GM12878 (cell line): ENCODE data around the gene FOXP1. TPM values are rescaled to one million over a fixed set of nuclear protein-coding genes. Genes with fewer than 3 reads are reported as not detected.

Experiments
- ATAC-seq: fragments of 200-7000 bp; cut with Tn5 transposase; 3 replicates; pipeline ENCODE4 v1.9.1; 2020; ENCODE audit warnings: mild to moderate bottlenecking, moderate library complexity
- BruUV-seq: library from RNA; stranded (reverse); fragments of 400-500 nt; replicated peaks from 2 replicates; lab custom pipeline; 2021; lab: Mats Ljungman, UMichigan
- CTCF ChIA-PET: fragments of 300-600 bp; sonication (Branson Sonifier 250); formaldehyde crosslinking; extraction: SDS; loops from one replicate; lab custom pipeline; 2021; ENCODE audit warnings: inconsistent platforms; lab: Yijun Ruan, JAX
- POLR2A ChIA-PET: fragments of 350-600 bp; formaldehyde crosslinking; extraction: SDS; loops from one replicate; lab custom pipeline; 2021; ENCODE audit warnings: inconsistent platforms; lab: Charles Lee
- RAD21 ChIA-PET: fragments of 300-600 bp; sonication (Branson Sonifier 250); formaldehyde crosslinking; loops from one replicate; lab custom pipeline; 2023; ENCODE audit warnings: antibody characterized with exemption; ENCODE audit not compliant: unreplicated experiment; lab: Charles Lee
- SMC1A ChIA-PET: fragments of 300-600 bp; sonication (Branson Sonifier 250); formaldehyde crosslinking; loops from one replicate; lab custom pipeline; 2023; ENCODE audit not compliant: unreplicated experiment, uncharacterized antibody; lab: Charles Lee
- DNase-seq: peaks from one replicate; pipeline ENCODE4 v3.0.0-alpha.2; 2011; ENCODE audit warnings: low read depth, low spot score
- FAIRE-seq: peaks from 3 replicates; lab custom pipeline; 2011; peaks lifted over from hg19 to GRCh38; lab: Jason Lieb, UNC
- H2AFZ ChIP-seq: 2 replicates; pipeline ENCODE4 v1.6.0; 2011; ENCODE audit warnings: low read depth, low read length, control low read depth; ENCODE audit not compliant: control insufficient read depth
- H3K27ac ChIP-seq: 2 replicates; pipeline ENCODE4 v1.5.1; 2011; ENCODE audit warnings: control low read depth; ENCODE audit not compliant: control insufficient read depth, insufficient read depth
- H3K27me3 ChIP-seq, 2 experiments: replicated peaks in 1 of 2; 2 replicates each; pipeline versions ENCODE4 v1.6.0 to v1.6.1; 2011; ENCODE audit warnings: low read length in 1 of 2; ENCODE audit not compliant: control insufficient read depth in 2 of 2, insufficient read depth in 2 of 2
- H3K36me3 ChIP-seq, 2 experiments: 2 replicates each; pipeline ENCODE4 v1.5.1; 2011; ENCODE audit warnings: low read length in 1 of 2; ENCODE audit not compliant: control insufficient read depth in 2 of 2, insufficient read depth in 2 of 2
- H3K4me1 ChIP-seq: 2 replicates; pipeline ENCODE4 v1.6.1; 2011; ENCODE audit warnings: mild to moderate bottlenecking, low read length, moderate library complexity, mixed read lengths; ENCODE audit not compliant: control insufficient read depth, insufficient read depth
- H3K4me2 ChIP-seq: 2 replicates; pipeline ENCODE4 v1.6.0; 2011; ENCODE audit warnings: control low read depth; ENCODE audit not compliant: control insufficient read depth, insufficient read depth
- H3K4me3 ChIP-seq: fragments of 200-600 bp; sonication (generic); 2 replicates; pipeline ENCODE4 v1.5.1; 2016
- H3K79me2 ChIP-seq: 2 replicates; pipeline ENCODE4 v1.6.0; 2011; ENCODE audit warnings: low read length; ENCODE audit not compliant: control insufficient read depth, insufficient read depth
- H3K9ac ChIP-seq: 2 replicates; pipeline ENCODE4 v1.8.0; 2011; ENCODE audit warnings: low read length, control low read depth, mixed read lengths; ENCODE audit not compliant: control insufficient read depth, insufficient read depth
- H3K9me3 ChIP-seq: replicated peaks from 3 replicates; pipeline ENCODE4 v1.5.1; 2011; ENCODE audit warnings: mild to moderate bottlenecking, low read length; ENCODE audit not compliant: control insufficient read depth, insufficient read depth
- H4K20me1 ChIP-seq: 2 replicates; pipeline ENCODE4 v1.6.0; 2011; ENCODE audit not compliant: control insufficient read depth, insufficient read depth
- BMI1 ChIP-seq: fragments of 450-650 bp; IDR thresholded peaks from 2 replicates; pipeline ENCODE4 v1.6.1; 2016; ENCODE audit warnings: mild to moderate bottlenecking, moderate library complexity, borderline replicate concordance
- CEBPB ChIP-seq, 2 experiments: fragments of 150-350 bp in 1 of 2; IDR thresholded peaks; 2 replicates each; pipeline ENCODE4 v1.6.1; 2012 to 2014; ENCODE audit warnings: low read depth in 2 of 2, low read length in 2 of 2, borderline replicate concordance in 1 of 2, inconsistent platforms in 1 of 2
- GATAD2B ChIP-seq: fragments of 450-650 bp; conservative IDR thresholded peaks from 2 replicates; pipeline ENCODE4 v1.6.1; 2017; ENCODE audit warnings: low read depth, mild to moderate bottlenecking, moderate library complexity
- JUND ChIP-seq: IDR thresholded peaks from 2 replicates; pipeline ENCODE4 v1.6.1; 2012; ENCODE audit warnings: low read depth, mild to moderate bottlenecking, low read length, improper control_type of control experiment, moderate library complexity
- RAD51 ChIP-seq: fragments of 450-650 bp; IDR thresholded peaks from 2 replicates; pipeline ENCODE4 v1.6.1; 2016; ENCODE audit warnings: moderate library complexity, mild to moderate bottlenecking, inconsistent platforms
- SMC3 ChIP-seq: IDR thresholded peaks from 2 replicates; pipeline ENCODE4 v1.6.1; 2011; ENCODE audit warnings: low read length, improper control_type of control experiment, borderline replicate concordance
- SREBF2 ChIP-seq: IDR thresholded peaks from 2 replicates; pipeline ENCODE4 v1.6.1; 2012; ENCODE audit warnings: mild to moderate bottlenecking, low read length
- WGBS: methylation state at CpG from one replicate; pipeline ENCODE4 v1.1.6; 2016; ENCODE audit warnings: low lambda C conversion rate; ENCODE audit not compliant: insufficient replicate concordance, insufficient coverage; ENCODE audit errors: missing lambda C conversion rate; 5-methylcytosine and 5-hydroxymethylcytosine counted together
- in situ Hi-C: fragments of 300-500 bp; cut with MboI; formaldehyde crosslinking; loops from 9 replicates; pipeline ENCODE4 v1.14.3; 2018; ENCODE audit warnings: mixed read lengths
- intact Hi-C: fragments of 100-400 bp; cut with micrococcal nuclease; formaldehyde crosslinking; loops from one replicate; pipeline ENCODE4 v1.14.2; 2022; ENCODE audit not compliant: unreplicated experiment
- polyA plus RNA-seq, 11 experiments: library from polyadenylated mRNA; depleted of rRNA in 4 of 11; unstranded in 6 of 11; stranded (reverse) in 5 of 11; fragments of >200 nt; fragmentation: Nextera tagmentation in 4 of 11; fragmentation: Illumina TruSeq in 1 of 11; extraction: Ambion mirVana in 4 of 11; extraction: Trizol in 1 of 11; gene quantifications; 1 replicate in 1 of 11; 2 replicates in 10 of 11; pipeline versions ENCODE4 v1.2.1 to v1.2.3, GENCODE V29; 2011 to 2016; ENCODE audit warnings: inconsistent platforms in 2 of 11, missing spikeins in 2 of 11, low read depth in 1 of 11
- total RNA-seq, 4 experiments: library from RNA; depleted of rRNA in 3 of 4; stranded (reverse); fragments of >200 nt in 3 of 4; fragmentation: Illumina TruSeq in 1 of 4; extraction: Trizol in 1 of 4; gene quantifications; 2 replicates each; pipeline versions ENCODE4 v1.2.1 to v1.2.3, GENCODE V29; 2013 to 2021
- TF ChIP-seq, protein P1 (sequence below): IDR thresholded peaks from 2 replicates; pipeline ENCODE4 v1.6.1; 2011; ENCODE audit warnings: borderline replicate concordance, low read depth, mild to moderate bottlenecking, moderate library complexity, low read length; ENCODE audit not compliant: insufficient read depth, poor library complexity, severe bottlenecking

The FOXP1 gene
- total and polyA plus RNA-seq, 10 of the 15 experiments (the other 5 are each of a cell fraction or from before 2014, with no cell fraction given): 0.05 to 1.6 (median 0.20) TPM; not detected in 1

DNA sequence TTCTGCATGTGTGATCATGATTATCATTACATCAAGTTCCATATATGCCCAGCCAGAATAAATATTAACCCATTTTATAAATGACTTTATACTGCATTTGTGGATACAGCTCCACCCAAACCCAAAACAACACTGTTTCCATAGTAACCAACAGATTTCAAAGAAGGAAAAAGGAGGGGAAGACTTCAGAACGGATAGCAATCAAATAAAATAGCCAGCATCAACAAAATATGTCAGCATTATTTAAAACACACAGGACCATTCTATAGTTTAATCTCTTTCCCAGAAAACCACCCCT is 114.4 kb downstream of the FOXP1 start (continued):
- TF ChIP-seq, protein P1, sequence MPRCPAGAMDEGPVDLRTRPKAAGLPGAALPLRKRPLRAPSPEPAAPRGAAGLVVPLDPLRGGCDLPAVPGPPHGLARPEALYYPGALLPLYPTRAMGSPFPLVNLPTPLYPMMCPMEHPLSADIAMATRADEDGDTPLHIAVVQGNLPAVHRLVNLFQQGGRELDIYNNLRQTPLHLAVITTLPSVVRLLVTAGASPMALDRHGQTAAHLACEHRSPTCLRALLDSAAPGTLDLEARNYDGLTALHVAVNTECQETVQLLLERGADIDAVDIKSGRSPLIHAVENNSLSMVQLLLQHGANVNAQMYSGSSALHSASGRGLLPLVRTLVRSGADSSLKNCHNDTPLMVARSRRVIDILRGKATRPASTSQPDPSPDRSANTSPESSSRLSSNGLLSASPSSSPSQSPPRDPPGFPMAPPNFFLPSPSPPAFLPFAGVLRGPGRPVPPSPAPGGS: no peak
- TF ChIP-seq SREBF2: no peak
- no peak for TF ChIP-seq BMI1
- no peak for TF ChIP-seq CEBPB (IDR thresholded peaks at IDR 0.05; ENCODE audit: borderline replicate concordance in 1 of 2, low read depth in 2 of 2, low read length in 2 of 2)
- no peak for TF ChIP-seq JUND
- TF ChIP-seq, all 136 proteins: peak for 0

DNA sequence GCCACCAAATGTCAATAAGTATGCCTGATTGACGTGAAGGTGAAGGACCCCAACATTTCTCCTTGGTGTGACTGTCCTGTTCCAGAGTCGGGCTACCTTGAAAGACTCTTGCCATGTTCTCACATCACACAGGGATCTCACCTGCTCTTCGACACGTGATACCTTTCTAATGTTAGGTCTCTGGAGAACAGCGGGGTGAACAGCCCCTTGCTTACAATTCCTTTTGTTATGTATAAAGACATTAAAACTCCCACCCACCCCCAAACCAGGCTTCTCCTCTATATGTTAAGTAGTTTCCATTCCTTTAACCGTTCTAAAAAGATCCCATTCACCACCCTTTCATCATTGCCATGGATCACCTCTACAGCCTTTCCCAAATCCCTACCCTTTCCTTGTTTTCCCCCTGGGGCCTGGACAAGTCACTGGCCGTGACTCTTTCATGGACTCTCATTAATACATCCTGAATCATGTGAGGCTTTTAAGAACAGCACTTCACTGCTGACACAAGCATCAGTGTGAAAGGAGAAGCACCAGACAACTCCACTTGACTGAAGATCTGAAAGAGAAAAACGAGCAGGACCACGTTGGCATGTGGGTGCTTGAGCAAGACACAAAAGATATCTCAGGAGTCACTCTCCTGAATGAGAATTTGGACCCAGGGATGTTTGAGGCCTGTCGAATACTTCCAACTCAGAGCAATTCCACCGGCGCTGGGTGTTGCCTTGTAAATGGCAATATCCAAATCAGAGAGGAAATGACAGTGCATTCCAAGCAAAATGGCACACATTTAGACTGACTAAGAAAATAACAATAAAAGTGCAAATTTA is 115.0 kb downstream of the FOXP1 start:
- ChIA-PET SMC1A (no interaction called here), RAD21 (no interaction called here), POLR2A (no interaction called here)

More for the DNA sequence above, 115.0 kb downstream of the FOXP1 start:
- in situ Hi-C loops: no loop called here
- H3K27ac ChIP-seq: no peak overlapping the region
- no peaks in the 10 kb centered on the region for H3K4me1 ChIP-seq
- H3K9ac ChIP-seq: no peak overlapping the region
- H3K9me3 ChIP-seq: no peaks in the 10 kb centered on the region
- 39% methylated on average over 12 of the region's 12 CpGs for WGBS
- H3K4me2 ChIP-seq: no peak overlapping the region
- no peak for TF ChIP-seq SMC3
- no peak for TF ChIP-seq GATAD2B
- no peak for TF ChIP-seq RAD51
- ATAC-seq: no peak
- no peak for DNase-seq
- no TSS peak for BruUV-seq
- no peak for FAIRE-seq
- CTCF ChIA-PET: no interaction called here
- peaks cover 0 to 1% of the 10 kb centered on the region in 2 experiments; a peak in 1 of 4 replicates for H3K27me3 ChIP-seq
- H4K20me1 ChIP-seq: no peaks in the 10 kb centered on the region
- H3K79me2 ChIP-seq: no peaks in the 10 kb centered on the region
- H3K36me3 ChIP-seq: no peaks in the 10 kb centered on the region
- H2AFZ ChIP-seq: no peak overlapping the region
- no peak overlapping the region for H3K4me3 ChIP-seq
- intact Hi-C loops: no loop called here
